ENCODE data around the gene PRXL2B.

GRCh38 chr1:2554621-2555387 lies 31.8 kb upstream of the PRXL2B start:
- TF ChIP-seq EZH2 (IDR thresholded peaks at IDR 0.05; ENCODE audit: borderline replicate concordance, low read depth, low read length, poor library complexity, severe bottlenecking) = no peak
- TF ChIP-seq, protein P1, sequence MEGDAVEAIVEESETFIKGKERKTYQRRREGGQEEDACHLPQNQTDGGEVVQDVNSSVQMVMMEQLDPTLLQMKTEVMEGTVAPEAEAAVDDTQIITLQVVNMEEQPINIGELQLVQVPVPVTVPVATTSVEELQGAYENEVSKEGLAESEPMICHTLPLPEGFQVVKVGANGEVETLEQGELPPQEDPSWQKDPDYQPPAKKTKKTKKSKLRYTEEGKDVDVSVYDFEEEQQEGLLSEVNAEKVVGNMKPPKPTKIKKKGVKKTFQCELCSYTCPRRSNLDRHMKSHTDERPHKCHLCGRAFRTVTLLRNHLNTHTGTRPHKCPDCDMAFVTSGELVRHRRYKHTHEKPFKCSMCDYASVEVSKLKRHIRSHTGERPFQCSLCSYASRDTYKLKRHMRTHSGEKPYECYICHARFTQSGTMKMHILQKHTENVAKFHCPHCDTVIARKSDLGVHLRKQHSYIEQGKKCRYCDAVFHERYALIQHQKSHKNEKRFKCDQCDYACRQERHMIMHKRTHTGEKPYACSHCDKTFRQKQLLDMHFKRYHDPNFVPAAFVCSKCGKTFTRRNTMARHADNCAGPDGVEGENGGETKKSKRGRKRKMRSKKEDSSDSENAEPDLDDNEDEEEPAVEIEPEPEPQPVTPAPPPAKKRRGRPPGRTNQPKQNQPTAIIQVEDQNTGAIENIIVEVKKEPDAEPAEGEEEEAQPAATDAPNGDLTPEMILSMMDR (conservative IDR thresholded peaks at IDR 0.05; ENCODE audit: low read depth, low read length) = peak; percentile 70
